T follicular helper cell (primary cell): ENCODE measurements around the gene TBL1X.

Experiments
- DNase-seq: peaks from one replicate; pipeline ENCODE4 v3.0.0-alpha.2; 2020; ENCODE audit warnings: low read depth

TBL1X gene

GRCh38 chrX:9628779-9629493, 164.1 kb downstream of the TBL1X start:
- DNase-seq, result no peak

DNA sequence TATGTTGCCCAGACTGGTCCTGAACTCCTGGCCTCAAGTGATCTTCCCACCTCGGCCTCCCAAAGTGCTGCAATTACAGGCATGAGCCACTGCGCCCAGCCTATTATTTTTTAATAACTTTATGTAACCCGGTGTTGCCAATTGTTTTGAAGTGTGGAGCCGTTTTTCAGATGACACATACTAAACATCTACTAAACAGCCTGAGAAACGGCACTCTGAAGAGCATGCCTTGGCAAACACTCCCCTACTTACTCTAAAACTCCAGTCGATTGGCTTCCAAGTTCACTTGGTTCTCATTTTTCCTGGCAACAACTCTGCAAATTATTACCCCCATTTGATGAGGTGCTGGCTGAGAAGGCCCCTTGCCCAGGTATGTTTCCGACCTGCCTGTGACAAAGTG, 169.7 kb downstream of the TBL1X start:
- DNase-seq, result no peak

DNA sequence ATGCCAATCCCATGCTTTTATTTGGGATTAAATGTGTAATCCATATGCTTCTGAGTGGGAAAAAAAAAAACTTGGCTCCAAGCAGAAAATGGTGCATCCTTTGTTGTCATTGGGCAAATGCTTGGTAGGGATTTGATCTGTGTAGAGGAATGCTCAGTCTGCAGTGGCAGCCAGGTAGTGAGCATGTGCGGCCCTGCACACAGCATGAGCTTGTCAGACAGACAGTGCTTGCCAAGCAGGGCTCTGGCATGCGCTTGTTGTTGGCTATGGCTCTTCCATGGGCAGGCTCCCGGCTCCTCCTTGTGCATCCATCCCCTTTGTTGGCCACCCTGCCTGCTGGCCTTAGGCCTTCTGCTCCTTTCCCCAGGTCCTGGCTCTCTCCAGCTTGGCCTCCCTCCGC, 170.5 kb downstream of the TBL1X start:
- DNase-seq, result no peak

- no peak for DNase-seq
Measured at GRCh38 chrX:9635803-9636202, 170.9 kb downstream of the TBL1X start.

DNA sequence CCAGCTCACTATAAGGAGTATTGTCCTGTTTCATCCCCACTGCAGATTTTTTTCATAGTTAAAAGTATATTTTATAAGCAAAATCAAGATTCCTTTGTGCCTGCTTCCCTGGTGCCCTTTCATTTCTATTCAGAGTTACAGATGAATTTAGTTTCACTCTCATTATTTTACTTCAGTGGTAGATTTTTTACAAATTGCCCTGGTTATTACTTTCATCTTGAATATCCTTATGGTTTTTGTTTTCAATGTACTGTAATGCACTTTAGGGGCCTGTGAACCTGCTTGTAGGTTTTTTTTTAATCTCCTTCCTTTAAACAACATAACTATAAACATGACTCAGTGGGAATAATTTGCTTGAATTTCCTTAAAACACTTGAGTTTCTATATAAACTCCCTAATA, 174.0 kb downstream of the TBL1X start:
- no peak for DNase-seq

GRCh38 chrX:9642270-9642995, 177.6 kb downstream of the TBL1X start:
- DNase-seq, result no peak

DNA sequence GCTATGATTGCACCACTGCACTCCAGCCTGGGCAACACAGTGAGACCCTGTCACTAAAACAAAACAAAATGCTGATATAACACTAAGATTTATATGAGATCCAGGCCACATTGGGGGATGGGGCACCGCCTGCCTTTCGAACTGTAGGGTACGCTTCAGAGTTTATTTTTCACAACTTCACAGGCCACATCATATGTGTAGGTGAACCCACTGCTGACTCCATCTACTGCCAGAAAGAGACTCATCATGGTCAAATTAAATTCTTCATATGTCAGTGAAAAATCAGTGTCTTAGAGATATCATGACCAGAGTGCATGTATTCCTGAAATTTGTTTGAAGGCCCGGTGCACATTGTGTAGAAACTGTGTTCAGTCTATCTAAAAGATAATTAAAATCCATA, 178.9 kb downstream of the TBL1X start:
- DNase-seq, result no peak

DNA sequence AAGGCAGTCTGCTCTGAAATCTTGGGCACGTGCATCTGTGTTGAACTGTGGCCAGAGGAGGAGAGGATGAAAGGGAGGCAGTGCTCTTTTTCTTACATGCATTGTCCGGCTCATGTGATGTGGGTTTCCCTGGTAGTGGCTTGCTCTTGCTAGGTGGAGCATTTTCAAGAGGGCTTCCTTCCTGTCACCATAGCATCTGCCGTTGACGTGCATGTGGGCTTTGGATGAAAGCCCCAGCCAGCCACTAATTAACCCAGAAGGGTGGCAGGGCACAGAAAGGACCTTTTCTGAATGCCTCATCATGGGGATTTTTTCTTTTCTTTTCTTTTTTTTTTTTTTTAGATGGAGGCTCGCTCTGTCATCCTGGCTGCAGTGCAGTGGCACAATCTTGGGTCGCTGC, 179.5 kb downstream of the TBL1X start:
- peak; percentile 8 for DNase-seq

DNA sequence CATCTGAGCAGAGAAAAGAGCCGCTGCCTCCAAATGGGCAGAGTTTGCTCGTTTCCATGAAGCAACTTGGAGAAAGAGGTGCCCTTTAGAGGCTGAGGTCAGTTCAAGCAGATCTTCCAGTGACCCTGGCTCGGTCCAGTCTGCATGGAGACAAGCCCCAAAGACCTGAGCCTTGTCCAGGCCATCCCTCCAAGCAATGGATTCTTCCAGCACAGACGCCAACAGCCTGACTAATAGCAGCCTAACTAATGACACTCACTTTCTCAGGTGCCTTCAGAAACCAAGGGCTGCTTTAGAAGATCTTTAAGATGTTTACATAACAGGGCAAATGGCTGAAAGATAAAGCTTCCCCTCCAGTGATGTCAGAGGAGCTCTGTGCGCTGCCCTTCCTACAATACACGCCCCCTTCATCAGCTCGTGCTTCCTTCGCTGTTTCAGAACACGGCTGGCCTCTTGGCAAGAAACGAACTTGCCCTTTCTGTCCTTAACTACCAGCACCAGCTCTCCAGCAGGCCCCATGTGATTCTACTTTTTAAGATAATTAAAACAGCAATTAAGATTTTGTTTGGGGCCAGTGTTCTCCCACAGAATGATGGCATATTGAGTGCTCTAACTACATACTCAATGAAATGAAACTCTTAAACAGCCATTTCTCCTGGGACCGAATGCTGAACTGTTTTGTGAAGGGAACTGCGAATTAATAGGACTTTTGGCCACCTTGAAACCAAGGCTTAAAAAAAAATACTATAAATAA, 181.8 kb downstream of the TBL1X start:
- no peak for DNase-seq

DNA sequence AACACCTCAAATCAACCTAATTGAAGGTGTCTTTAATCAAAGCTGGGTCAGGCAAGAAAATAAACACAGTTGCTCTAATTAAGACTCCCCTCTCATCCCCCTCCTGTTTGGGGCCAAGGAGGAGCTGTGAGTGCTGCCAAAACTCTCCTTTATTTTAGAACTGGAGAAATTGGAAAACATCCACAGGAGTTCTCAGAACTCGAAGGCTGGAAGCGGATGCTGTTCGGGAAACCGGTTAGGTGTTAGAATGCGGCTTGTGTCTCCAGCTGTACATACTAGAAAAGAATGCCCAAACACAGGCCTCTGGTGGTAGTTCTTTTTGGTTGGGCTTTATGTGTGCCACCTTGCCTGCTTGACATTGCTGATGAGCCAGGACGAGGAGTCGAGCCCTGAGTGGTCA, 182.6 kb downstream of the TBL1X start:
- DNase-seq, result no peak

GRCh38 chrX:9650091-9650490, 185.2 kb downstream of the TBL1X start:
- no peak for DNase-seq

- DNase-seq, result no peak
Measured at GRCh38 chrX:9651737-9652136, 186.9 kb downstream of the TBL1X start.

- no peak for DNase-seq
Measured at GRCh38 chrX:9654929-9655328, 190.1 kb downstream of the TBL1X start.

DNA sequence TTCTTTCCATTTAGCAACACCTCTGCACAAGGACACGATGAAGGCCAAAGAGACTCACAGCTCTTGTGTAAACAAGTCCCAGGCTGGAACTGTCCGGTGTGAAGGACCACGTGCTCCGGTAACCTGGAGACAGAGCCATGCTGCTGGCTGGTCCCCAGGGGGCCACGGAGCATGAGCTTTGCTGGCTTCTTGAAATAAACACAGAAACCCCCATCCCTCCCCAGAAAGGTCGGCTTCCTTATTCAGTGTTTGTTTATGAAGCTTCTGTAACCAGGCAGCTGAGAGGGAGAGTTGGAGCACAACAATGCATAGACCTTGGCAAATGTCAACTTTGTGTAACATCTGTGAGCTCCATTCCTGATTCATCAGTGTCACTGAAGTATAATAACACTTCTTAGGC, 191.4 kb downstream of the TBL1X start:
- no peak for DNase-seq

DNA sequence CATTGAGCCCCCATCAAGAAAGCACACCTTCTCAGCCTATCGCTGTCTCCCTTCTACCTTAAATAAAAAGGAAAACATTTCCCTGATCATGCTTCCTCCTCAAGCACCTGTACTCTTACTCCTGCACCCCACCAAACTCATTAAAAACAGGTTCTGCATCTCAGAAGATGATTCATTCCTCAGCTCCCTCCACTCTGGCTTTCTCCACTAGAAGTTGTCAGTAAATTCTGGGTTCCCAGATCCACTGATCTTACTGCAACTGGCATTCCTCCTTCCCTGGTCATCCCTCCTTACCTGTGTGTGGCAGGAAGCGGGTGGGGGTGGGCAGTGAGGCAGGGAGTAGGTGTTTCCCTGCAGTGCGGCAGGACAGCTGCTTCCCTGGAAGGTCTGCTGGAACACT, 192.0 kb downstream of the TBL1X start:
- DNase-seq, result no peak

- DNase-seq, result no peak
Measured at GRCh38 chrX:9657590-9658256, 192.9 kb downstream of the TBL1X start.

DNA sequence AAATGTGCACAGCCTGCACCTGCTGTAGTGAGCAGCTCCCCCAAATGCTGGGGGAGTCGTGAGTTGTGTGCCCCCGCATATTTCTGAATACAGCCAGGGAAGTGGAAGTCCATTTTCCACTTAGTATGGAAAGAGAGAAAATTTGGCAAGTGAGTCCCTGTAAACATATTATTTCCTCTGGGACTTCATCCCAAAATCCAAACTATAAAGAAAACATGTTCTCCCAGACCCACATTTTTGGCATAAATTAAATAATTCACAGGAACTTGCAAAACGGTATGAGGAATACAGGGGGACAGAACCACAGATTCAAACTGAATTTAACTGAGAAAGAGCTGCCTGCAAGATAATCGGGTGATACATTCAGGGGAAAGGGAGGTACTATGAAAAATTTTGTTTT, 193.6 kb downstream of the TBL1X start:
- no peak for DNase-seq

- no peak for DNase-seq
Measured at GRCh38 chrX:9659571-9660195, 194.8 kb downstream of the TBL1X start.

DNA sequence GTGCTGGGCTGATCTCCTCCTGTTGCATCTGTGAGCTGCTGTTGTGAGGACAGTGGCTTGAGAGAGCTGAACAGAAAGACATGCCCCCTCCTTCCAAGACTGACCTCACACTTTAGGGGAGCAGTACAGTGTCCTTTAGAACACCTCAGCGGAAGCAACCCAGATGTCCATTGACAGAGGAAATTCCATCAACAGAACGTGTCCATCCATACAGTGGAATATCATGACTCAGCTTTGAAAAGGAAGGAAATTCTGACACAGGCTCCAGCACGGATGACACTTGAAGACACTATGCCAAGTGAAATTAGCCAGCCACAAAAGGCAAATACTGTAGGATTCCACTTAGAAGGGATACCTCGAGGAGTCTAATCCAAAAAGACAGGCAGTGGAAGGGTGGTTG, 197.3 kb downstream of the TBL1X start:
- no peak for DNase-seq

DNA sequence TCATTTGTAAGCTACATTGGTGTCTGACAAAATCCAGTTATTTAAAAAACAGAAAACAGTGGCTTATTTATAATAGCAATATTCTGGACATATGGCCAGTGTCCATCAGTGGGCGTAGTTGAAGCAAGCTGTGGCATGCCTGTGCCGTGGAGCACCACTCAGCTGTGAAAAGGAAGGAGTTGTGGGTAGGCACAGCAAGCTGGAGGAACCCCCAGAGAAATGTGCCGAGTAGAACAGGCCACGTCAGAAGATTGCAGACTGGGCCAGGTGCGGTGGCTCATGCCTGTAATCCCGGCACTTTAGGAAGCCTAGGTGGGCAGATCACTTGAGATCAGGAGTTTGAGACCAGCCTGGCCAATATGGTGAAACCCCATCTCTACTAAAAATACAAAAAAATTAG, 198.4 kb downstream of the TBL1X start:
- DNase-seq, result no peak

DNA sequence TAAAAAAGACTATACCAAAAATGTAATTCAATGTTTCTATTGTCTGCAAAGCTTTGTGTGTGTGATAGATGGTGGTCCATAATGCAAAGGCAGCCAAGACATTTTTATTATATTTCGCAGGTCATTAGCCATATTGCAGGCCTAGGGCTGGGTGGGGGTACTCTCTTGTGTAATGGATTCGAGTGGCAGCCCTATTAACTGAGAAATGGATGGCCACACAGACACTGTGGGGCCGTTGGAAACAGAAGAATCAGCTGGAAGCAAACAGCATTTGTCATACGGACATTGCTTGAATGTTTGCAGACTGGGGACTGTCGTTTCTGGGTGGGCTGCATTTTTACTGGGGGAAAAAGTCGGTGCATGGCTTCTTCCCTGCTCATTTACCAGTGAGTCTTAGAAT, 199.4 kb downstream of the TBL1X start:
- no peak for DNase-seq

DNA sequence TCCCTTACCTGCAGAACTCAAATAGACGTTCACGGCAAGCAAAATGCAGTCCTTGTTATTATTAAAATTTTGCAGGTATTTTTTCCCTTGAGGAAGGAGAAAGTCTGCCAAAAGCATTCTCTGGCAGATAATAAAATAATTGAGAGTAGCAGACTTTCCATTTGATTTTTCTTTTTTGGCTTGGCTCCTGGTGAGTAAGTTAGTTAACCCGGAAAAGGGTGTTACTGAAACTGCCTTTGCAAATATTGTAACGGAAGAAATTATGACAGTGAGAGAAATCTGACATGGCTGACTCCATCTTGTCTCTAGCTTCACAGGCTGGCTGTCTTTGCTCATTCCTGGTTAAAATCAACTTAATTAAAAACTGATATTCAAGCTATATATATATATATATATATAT, 200.3 kb downstream of the TBL1X start:
- no peak for DNase-seq
